ENCODE measurements around the gene PCED1A.

PCED1A gene

DNA sequence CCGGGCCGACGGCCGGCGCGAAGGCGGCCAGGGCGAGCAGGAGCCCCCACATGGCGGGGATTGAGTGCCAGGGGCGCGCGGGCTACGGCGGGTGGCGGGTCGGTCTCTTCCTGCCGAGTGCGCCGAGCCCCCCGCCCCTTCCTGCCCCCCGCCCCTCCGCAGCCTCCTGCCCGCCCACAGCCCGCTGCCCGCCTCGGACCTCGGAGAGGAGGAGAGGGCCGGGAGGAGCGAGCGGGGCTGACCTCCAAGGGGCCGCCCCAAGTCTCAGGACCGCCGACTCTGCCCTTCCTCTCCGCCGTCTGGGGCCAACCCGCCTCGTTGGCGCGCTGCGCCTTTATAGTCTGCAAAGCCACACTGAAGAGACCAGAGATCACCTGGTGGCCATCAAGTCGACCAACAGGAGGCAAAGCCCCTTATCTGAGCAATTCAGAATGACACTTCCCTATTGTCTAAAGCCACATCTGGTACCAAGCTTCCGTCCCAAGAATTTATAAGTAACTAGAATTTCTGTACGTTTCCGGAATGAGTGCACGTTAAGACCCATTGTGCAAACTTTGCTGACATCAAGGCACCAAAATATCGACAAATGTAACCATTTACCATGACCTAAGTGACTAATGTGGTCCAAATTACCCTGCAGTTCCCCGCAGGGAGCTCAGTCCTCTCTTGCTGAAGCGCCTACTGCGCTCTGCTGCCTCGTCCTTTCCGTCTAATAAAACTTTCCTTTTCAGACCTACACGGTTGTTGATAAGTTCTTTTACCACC lies 39.8 kb downstream of the PCED1A start, which contains the start of gene CPXM1:
Gene CPXM1 (minus strand): TSS at position 107 of the 765 bp plus-strand sequence. CDS start 55 bp downstream, at position 52.
- no peak for DNase-seq

DNA sequence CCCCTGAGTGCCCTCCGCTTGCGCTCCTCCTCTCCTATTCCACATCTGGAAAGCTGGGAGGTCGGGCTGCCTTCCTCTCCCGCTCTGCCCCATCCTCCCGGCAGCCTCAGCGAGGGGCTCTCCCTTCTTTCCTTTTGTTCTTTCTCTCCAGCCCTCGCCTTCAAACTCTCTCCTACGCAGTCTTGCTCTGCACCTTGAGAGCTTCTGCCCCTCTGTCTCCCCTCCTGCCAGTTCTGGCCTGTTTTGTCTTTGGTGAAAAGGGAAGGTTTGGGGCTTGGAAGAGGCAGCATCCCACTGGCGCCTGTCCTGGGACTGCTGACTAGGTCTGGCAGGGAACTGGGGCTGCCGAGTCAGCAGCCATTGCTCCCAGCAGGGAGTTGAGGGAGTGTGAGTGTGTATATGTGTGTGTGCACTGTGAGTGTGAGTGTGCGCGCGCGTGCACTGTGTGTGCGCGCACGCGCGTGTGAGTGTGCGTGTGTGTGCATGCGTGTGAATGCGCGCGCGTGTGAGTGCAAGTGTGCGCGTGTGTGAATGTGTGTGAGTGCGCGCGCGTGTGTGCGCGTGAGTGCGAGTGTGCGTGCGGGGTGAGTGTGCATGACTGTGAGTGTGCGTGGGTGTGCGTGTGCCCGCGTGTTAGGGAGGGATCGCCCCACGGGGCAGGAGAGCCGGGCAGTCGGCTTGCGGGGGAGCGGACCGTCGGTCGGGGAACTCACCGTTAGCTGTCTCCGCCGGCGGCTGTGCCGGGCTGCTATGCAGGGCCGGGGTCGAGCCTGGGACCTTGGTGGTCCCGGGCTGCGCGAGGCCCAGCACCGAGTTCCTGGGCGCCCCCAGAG lies 40.6 kb downstream of the PCED1A start:
- no peak for DNase-seq

DNA sequence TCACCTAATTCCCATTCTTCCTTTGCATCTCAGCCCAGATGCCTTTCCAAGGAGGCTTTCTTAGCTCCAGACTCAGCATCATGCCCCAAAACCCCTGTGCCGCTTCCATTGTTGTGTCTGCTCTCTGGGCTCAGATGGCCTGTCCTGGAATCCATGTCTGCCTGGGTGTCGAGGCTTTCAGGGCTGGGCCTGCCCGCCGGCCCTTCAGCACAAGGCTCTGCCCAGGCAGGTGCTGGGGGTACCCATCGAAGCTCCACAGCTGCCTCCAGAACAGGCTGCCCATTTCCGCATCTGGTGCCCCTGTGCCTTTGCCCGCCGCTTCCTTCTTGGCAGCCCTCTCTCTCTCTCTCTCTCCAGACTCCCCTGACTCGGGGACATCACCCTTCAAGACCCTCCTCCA lies 41.2 kb downstream of the PCED1A start:
- DNase-seq, result no peak

DNA sequence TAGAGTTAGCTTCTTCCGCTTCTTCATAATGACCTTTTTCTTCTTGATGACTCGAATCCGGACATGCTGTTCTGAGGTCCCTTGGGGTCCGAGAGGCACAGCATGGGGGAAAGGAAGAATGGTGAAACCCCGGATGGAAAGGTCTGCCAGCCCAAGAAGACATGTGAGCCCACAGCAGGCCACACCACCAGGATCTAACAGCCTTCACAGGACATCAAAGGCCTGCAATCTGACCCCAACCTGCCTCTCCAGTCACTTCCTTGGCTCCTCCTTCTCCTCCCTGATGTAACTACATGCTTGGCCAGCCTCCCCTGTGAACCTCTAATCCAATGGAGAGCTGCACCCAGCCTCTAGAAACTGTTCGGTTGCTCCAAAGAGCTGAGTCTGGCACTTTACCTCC lies 41.6 kb downstream of the PCED1A start:
- DNase-seq, result no peak

DNA sequence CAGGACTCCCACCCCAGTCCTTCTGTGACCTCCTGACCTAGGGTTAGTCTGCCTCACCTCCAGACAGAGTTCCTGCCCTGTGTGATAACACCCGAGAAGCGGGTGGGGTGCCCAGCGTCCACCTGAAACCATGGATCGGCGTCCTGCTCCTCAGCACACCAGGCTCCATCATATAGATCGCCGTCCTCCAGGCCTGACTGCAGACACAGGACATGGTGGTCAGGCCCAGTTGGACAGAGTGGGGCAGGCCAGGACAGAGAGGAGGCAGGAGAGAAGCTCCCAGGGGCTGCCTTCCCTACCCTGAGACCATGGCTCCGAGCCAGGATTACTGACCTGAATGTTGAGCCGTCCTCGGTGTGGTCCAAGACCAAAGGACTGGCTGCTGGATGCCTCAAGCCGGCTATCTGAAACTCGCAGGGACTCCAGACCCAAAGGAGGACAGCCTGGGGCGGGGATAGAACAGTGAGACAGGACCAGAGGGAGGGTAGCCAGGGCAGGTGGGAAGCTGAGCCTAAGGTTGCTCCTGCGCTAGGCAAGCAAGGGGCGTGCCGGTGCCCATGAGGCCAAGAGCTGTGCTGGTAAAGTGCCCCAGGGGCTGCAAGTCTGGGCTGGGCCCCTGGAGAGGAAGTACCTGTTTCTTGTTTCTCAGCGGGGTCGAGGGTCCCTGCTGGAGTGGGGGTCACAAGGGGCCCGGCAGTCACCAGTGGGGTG lies 42.2 kb downstream of the PCED1A start:
- DNase-seq, result no peak

DNA sequence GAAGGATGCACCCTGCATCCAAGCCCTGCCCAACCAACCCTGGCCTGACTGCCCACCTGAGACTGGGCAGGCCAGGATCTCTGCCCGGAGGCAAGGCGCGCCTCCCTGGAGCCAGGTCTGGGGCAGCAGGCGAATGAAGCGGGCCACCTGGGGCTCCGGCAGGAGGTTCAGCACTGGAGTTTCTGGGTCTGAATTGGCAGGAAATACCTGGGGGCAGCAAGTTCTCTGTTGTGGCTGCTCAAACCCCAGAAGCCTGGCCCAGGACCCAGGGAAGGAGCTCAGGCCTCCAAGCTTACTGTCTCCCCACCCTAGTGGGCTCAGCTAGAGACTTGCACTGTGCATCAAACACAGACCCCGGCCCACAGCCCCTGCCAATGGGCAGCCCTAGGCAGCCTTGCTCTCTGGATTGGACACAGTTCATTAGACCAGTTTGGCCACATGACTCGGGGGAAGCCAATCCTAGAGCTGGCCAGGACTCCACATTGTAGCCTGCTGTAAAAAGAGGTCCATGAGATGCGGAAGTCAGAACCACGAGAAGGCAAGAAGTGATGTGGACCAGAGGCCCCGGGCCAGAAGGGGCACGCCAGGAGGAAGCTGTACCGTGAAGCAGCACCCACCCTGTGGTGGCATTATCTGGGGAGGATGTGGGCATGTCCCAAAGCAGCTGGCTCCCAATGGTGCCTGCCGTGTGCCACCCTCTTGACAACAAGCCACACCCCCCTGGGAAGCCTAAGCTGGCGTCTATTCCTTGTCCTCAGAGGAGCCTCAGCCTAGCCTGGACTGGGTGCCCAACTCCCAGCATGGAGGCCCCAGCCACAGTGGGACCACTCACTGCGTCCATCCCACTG lies 43.1 kb downstream of the PCED1A start:
- DNase-seq, result no peak

DNA sequence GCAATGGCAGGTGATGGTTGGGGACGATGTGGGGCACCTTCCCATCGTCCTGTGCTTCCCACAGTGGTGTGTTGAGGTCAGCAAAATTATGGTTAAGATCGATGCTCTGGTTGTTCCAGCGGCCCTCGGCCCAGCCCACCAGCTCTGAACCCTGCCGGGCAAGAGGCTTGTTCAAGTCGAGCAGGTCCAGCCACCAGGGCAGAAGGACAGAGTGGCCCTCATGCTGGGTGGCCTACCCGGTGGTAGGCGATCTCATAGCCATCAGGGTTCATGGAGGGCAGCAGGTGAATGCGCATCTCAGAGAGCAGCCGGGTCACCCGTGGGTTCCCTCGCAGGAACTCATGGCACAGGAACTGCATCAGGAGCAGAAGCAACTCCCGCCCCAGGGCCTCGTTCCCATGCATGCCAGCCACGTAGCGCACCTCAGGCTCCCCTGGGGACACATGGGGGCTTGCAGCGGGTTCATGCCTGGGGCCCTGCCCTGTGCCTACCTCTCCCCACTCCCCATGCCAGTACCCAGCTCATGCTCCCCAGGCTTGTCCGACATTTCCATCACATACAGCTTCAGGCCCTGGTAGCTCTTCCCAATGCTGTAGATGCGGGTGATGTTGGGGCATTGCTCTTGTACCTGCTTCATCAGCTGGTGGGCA lies 44.3 kb downstream of the PCED1A start:
- DNase-seq, result no peak

DNA sequence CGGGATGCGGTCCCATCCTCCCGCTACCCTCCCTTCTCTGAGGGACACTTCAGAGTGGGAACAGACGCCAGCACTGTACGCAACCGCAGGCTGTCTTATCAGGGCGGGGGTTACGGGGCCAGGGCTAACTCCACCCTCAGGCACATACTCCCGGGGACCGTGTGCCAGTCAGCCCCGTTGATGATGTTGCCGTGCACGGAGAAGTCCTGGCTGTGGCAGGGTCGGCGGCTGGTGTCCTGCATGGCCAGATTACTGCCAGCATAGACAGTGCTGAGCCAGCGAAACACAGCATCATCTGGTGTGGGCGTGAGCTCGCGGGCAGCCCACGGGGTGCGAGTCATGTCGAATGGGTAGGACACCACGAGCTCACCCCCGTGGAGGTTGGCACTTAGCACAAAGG lies 45.0 kb downstream of the PCED1A start:
- no peak for DNase-seq

DNA sequence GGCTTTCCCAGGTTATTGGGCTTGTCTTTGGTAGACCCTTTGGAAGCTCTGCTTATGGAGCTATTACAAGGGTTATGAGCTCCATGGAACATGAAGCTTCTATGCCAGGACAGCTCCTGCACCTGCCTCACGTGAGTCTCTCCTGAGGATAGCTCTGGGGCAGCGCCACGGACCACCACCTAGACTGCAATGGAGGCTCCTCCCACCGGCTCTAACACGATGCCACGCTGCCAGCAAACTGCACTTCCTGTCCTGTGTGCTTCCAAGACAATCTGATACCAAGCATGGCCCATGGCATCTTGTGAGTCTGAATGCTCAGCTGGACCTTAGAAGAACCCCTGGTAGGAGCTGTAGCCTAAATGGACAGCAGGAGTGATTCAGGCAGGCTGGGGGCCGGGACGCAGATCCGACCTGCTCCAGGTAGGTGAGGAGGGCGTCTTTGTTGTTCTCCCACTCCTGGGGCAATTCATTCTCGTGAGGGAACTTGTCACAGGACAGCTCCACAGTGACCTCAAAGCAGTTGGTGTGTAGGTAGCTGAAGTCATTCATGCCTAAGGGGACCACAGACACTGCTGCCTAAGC lies 45.5 kb downstream of the PCED1A start:
- DNase-seq, result no peak

DNA sequence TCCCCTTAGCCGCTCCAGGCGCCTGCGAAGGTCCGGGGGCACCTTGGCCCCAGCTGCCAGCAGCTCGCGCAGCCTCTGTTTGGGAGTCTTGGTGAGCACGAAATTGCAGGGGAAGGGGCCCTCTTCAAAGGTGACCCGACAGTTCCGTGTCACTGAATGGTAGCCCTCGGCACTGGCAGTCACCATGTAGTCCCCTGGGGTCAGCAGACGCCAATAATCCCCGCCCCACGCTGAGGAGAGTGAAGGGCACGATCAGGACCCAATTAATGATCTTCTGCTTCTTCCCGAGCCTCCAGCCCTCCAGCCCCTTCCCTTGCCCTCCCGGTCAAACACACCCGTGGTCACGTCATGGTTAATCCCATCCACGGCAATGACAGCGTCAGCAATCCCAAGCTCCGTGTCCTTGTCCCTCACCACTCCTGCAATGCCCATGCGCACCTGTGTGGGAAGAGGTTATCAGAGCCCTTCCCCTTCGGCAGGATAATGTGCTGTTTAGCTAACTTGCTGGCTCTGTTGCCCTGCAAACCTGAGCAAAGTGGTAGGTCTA lies 46.2 kb downstream of the PCED1A start:
- DNase-seq, result no peak

DNA sequence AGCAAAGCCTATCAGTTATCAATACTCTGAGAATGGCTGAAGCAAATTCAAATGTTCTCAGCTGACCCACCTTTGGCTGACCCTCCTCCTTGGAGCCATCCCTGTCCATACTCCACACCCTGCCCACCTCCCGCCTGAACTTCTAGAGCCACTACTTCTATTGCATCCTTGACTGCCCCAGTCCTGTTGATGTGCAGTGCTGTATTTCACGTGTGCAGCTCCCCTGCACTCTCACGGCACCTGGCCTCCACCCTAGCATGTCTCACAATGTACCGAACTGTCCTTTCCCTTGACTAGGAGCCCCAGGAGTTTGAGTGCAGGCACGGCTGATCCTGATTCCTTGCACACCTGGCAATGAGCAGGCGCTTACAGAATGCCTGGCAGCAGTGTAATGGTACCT lies 47.0 kb downstream of the PCED1A start:
- DNase-seq, result no peak

Measured in NCI-H1417 treated with DMSO at 0.1 percent for 48 hours (cell line).